Measurements from ENCODE around the gene PLCD3. TPM values are rescaled to one million over a fixed set of nuclear protein-coding genes. Genes with fewer than 3 reads are reported as not detected.

PLCD3 gene
- total and polyA plus RNA-seq, 2 donors (not counting 1 experiment from before 2014, with no cell fraction given): 32.8 to 59.8 TPM

DNA sequence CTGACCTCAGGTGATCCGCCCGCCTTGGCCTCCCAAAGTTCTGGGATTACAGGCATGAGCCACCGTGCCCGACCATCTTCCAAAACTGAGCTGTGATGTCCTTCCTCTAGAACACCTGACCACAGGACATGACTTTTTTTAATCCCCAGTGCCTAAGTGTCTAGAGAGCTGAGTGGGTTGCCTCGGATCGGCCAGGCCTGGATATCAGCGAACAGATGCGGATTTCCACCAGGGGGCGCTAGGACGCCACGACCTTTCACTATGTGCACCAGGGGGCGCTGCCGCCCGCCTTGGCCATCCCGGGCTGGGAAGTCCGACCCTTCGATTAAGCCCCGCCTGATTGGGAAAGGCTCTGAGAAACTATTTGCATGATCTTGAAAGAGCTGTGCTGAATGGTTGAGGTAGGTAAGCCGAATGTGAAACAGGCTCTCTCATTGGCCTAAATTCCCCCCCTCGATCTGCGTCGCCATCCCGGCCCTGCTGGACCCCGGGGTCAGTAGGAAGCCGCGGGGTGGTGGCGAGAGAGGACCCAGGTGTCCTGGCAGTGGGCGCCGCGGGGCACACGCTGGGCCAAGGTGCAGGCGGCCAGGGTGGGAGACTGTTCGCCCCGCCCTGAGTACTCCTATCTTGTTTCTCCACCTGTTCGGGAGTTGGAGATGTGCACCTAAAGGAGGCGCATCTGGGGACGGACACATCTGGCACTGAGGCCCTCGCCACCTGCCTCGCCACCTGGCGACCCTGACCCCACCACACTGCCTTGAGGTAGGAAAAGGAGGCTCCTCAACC lies 3.1 kb upstream of the PLCD3 start, which contains the start of gene ACBD4:
Gene ACBD4 (plus strand): TSS at position 496 of the 786 bp plus-strand sequence. CDS start 458 bp downstream, outside the sequence.
- peaks cover 12% of the 10 kb centered on the region for H3K79me2 ChIP-seq (ENCODE audit: control insufficient read depth, insufficient read depth, low read length)
- peak; percentile 92 to 98 for DNase-seq (ENCODE audit: low read depth in 2 of 2)
- H3K36me3 ChIP-seq (ENCODE audit: control insufficient read depth, insufficient read depth, low read length): peaks cover 2% of the 10 kb centered on the region
- H4K20me1 ChIP-seq (ENCODE audit: control insufficient read depth, extremely low read depth, insufficient read depth, low read length): no peaks in the 10 kb centered on the region
- peak within 1 kb of the TSS; percentile 87 for H3K27ac ChIP-seq (ENCODE audit: insufficient read depth, low read length)
- H3K4me2 ChIP-seq (ENCODE audit: extremely low read depth, insufficient read depth, low read length): peak within 1 kb of the TSS; percentile 96
- H3K27me3 ChIP-seq (ENCODE audit: control insufficient read depth, insufficient read depth, low read length): no peaks in the 10 kb centered on the region
- H3K9me3 ChIP-seq (ENCODE audit: control insufficient read depth, insufficient read depth, low read depth, low read length): no peaks in the 10 kb centered on the region
- TF ChIP-seq, protein P1, sequence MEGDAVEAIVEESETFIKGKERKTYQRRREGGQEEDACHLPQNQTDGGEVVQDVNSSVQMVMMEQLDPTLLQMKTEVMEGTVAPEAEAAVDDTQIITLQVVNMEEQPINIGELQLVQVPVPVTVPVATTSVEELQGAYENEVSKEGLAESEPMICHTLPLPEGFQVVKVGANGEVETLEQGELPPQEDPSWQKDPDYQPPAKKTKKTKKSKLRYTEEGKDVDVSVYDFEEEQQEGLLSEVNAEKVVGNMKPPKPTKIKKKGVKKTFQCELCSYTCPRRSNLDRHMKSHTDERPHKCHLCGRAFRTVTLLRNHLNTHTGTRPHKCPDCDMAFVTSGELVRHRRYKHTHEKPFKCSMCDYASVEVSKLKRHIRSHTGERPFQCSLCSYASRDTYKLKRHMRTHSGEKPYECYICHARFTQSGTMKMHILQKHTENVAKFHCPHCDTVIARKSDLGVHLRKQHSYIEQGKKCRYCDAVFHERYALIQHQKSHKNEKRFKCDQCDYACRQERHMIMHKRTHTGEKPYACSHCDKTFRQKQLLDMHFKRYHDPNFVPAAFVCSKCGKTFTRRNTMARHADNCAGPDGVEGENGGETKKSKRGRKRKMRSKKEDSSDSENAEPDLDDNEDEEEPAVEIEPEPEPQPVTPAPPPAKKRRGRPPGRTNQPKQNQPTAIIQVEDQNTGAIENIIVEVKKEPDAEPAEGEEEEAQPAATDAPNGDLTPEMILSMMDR (conservative IDR thresholded peaks at IDR 0.05 in 1 of 2, IDR thresholded peaks at IDR 0.05 in 1 of 2; ENCODE audit: low read depth in 1 of 2, low read length in 2 of 2): peak; percentile 100
- no peak for TF ChIP-seq EZH2 (IDR thresholded peaks at IDR 0.05; ENCODE audit: low read length, missing control alignments)
- peak within 1 kb of the TSS; percentile 88 for H2AFZ ChIP-seq (ENCODE audit: low read length)
- peaks cover 11% of the 10 kb centered on the region for H3K4me1 ChIP-seq (ENCODE audit: control insufficient read depth, extremely low read depth, insufficient read depth, low read length)
- H3K4me3 ChIP-seq (replicated peaks in 1 of 4; ENCODE audit: control extremely low read depth in 1 of 4, insufficient read depth in 1 of 4, low read depth in 3 of 4, low read length in 4 of 4): peak within 1 kb of the TSS; percentile 73 to 83 (median 82)
- H3K9ac ChIP-seq (ENCODE audit: insufficient read depth, low read length): peak within 1 kb of the TSS; percentile 67

DNA sequence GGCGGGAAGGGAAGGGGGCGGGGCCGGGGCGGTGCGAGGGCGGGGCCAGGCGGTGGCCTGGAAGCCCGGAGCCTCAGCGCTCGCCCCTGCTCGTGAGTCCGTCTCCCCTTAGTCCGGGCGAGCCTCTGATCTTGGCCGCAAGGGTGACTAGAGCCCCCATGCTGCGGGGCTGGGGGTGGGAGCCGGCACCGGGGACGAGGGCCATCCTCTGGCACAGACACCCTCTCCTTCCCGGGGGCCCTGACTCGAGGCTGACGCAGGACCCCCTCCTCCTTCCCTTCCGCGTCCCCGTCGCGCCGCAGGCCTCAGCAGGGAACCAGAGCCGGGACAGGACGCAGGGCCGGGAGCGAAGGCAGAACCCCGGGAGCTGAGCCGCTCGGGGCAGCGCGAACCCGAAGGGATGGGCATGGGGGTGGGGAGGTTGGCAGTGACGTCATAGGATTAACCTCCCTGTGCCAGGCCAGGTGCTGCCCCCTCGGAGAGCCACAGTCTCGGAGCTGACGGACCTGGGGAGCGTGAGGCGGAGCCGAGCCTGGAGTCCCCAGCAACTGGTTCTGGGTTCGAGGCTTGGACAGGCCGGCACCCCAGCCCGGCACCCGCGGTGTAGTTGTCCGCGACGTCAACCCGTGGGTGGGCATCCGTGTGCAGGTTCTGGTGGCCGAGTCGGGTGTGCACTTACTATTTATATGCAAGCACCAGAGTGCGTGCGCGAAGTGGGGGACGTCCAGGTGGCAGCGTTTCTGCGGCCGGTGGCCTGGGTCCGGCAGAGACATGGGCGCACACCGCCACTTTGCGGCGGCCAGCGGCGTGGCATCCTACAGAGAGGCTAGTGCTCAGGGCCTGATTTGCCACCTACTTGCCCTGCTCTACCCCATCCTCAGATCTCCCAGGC lies 503 bp upstream of the PLCD3 start:
- H3K79me2 ChIP-seq (ENCODE audit: control insufficient read depth, insufficient read depth, low read length): peaks cover 15% of the 10 kb centered on the region
- H3K4me3 ChIP-seq (replicated peaks in 1 of 4; ENCODE audit: control extremely low read depth in 1 of 4, insufficient read depth in 1 of 4, low read depth in 3 of 4, low read length in 4 of 4): peak overlapping the region; percentile 70 to 96 (median 76)
- no peaks in the 10 kb centered on the region for H3K27me3 ChIP-seq (ENCODE audit: control insufficient read depth, insufficient read depth, low read length)
- peak overlapping the region; percentile 78 for H3K9ac ChIP-seq (ENCODE audit: insufficient read depth, low read length)
- H3K4me2 ChIP-seq (ENCODE audit: extremely low read depth, insufficient read depth, low read length): peak overlapping the region; percentile 99
- H3K27ac ChIP-seq (ENCODE audit: insufficient read depth, low read length): peak overlapping the region; percentile 90
- peak; percentile 73 to 74 for DNase-seq (ENCODE audit: low read depth in 2 of 2)
- TF ChIP-seq EZH2 (IDR thresholded peaks at IDR 0.05; ENCODE audit: low read length, missing control alignments): no peak
- TF ChIP-seq, protein P1 (conservative IDR thresholded peaks at IDR 0.05 in 1 of 2, IDR thresholded peaks at IDR 0.05 in 1 of 2; ENCODE audit: low read depth in 1 of 2, low read length in 2 of 2): peak; percentile 65 to 86
- H2AFZ ChIP-seq (ENCODE audit: low read length): peak overlapping the region; percentile 90
- H3K36me3 ChIP-seq (ENCODE audit: control insufficient read depth, insufficient read depth, low read length): peaks cover 2% of the 10 kb centered on the region
- no peaks in the 10 kb centered on the region for H4K20me1 ChIP-seq (ENCODE audit: control insufficient read depth, extremely low read depth, insufficient read depth, low read length)
- H3K4me1 ChIP-seq (ENCODE audit: control insufficient read depth, extremely low read depth, insufficient read depth, low read length): peaks cover 17% of the 10 kb centered on the region
- H3K9me3 ChIP-seq (ENCODE audit: control insufficient read depth, insufficient read depth, low read depth, low read length): no peaks in the 10 kb centered on the region
